GM12801 (cell line): ENCODE data around the gene CDKL4.

ENCODE experiments used
- TF ChIP-seq, protein P1 (sequence below): IDR thresholded peaks from one replicate; pipeline ENCODE4 v1.5.1; 2011; ENCODE audit warnings: control low read depth; ENCODE audit not compliant: insufficient read length; ENCODE audit errors: extremely low read depth

The CDKL4 gene

DNA sequence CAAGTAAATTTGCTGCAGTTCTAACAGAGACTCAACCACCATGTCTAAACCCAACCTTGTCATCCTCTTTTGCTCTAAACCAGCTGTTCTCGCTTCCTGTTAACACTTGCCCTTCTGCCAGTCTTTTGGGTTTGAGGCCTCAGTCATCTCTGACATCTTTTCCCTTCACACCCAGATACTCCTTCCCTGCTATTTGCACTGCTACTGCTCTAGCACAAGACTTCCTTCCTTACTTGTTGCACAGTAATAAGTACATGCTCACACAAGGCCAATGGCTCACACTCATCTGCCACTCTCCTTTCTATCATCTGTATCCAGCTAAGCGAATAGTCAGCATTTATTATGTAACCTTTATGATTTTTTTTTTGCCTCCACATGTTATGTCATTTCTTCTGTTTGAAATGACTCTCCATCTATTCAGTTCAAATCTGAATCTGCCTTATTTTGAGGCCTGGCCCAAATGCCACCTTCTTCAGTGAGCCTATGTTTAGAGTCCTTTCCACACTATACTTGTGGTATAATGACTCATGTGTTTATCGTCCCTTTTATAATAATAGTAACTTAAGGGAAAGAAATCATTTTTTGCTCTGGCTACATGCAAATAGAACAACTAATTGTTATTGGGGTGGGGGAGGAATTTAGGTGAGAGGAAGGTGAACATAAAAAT, 22.5 kb upstream of the CDKL4 start:
- TF ChIP-seq, protein P1, sequence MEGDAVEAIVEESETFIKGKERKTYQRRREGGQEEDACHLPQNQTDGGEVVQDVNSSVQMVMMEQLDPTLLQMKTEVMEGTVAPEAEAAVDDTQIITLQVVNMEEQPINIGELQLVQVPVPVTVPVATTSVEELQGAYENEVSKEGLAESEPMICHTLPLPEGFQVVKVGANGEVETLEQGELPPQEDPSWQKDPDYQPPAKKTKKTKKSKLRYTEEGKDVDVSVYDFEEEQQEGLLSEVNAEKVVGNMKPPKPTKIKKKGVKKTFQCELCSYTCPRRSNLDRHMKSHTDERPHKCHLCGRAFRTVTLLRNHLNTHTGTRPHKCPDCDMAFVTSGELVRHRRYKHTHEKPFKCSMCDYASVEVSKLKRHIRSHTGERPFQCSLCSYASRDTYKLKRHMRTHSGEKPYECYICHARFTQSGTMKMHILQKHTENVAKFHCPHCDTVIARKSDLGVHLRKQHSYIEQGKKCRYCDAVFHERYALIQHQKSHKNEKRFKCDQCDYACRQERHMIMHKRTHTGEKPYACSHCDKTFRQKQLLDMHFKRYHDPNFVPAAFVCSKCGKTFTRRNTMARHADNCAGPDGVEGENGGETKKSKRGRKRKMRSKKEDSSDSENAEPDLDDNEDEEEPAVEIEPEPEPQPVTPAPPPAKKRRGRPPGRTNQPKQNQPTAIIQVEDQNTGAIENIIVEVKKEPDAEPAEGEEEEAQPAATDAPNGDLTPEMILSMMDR = no peak

DNA sequence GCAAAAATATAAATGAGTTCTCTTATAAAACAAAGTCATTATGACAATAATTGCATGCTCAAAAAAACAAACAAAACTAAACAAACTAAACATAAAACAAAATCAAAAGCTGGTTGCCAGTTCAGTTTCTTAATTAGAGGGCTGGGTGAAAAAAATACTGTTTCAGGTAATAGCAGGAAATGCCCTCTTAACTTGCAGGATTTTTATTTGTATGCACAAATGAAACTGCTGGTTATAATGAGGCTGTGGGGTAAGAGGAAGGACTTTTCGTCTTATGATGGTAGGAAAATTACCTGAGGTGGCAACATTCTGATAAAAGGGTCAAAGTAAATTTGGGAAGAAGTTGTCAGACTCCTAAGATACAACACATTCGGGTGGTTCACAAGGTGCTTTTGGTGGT, 21.5 kb upstream of the CDKL4 start:
- TF ChIP-seq, protein P1 = no peak

GRCh38 chr2:39264733-39265132, 21.0 kb upstream of the CDKL4 start:
- TF ChIP-seq, protein P1 = no peak

GRCh38 chr2:39260087-39260486, 16.3 kb upstream of the CDKL4 start:
- TF ChIP-seq, protein P1 = no peak

- TF ChIP-seq, protein P1 = no peak
Observed at GRCh38 chr2:39256040-39256439, 12.3 kb upstream of the CDKL4 start.

DNA sequence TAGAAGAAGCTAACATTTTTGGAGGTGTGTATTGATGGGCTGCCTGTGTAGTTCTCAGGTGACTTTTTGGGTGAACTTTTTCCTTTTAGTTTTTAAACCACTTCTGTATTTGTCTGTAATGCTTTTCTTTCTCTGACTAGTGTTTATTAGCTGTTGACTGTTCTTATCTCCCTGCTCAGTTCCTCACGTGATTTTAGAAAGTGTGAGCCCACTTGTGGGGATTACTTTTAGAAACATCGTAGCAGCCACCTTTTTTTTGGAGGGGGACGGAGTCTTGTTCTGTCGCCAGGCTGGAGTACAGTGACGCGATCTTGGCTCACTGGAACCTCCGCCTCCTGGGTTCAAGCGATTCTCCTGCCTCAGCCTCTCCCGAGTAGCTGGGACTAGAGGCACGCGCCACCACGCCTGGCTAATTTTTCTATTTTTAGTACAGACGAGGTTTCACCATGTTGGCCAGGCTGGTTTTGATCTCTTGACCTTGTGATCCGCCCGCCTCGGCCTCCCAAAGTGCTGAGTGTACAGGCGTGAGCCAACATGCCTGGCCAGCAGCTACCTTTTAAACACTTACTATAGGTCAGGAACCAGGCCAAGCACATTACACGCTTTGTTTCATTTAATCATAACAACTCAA, 9.2 kb upstream of the CDKL4 start:
- TF ChIP-seq, protein P1 = no peak

- TF ChIP-seq, protein P1 = no peak
Observed at GRCh38 chr2:39247512-39248043, 3.8 kb upstream of the CDKL4 start.
